Hepatocyte (in vitro differentiated cells): Measurements from ENCODE around the gene SLCO3A1. TPM values are rescaled to one million over a fixed set of nuclear protein-coding genes. Genes with fewer than 3 reads are reported as not detected.

Source experiments
- DNase-seq: peaks from one replicate; pipeline ENCODE4 v3.0.0-alpha.2; 2016; ENCODE audit warnings: low spot score
- H2AFZ ChIP-seq: fragments of 200-600 bp; sonication (generic); 2 replicates; pipeline ENCODE4 v1.6.0; 2016; ENCODE audit warnings: antibody characterized with exemption, mild to moderate bottlenecking
- H3K27ac ChIP-seq: fragments of 200-600 bp; sonication (generic); 2 replicates; pipeline ENCODE4 v1.5.1; 2016; ENCODE audit warnings: mild to moderate bottlenecking
- H3K27me3 ChIP-seq: fragments of 200-600 bp; sonication (generic); 2 replicates; pipeline ENCODE4 v1.6.1; 2016
- H3K36me3 ChIP-seq: fragments of 200-600 bp; sonication (generic); replicated peaks from 2 replicates; pipeline ENCODE4 v1.5.1; 2016; ENCODE audit warnings: low read depth; ENCODE audit not compliant: insufficient read depth
- H3K4me1 ChIP-seq: fragments of 200-600 bp; sonication (generic); 2 replicates; pipeline ENCODE4 v1.5.1; 2016; ENCODE audit warnings: mild to moderate bottlenecking, moderate library complexity; ENCODE audit not compliant: insufficient read depth
- H3K4me2 ChIP-seq: fragments of 200-600 bp; sonication (generic); 2 replicates; pipeline ENCODE4 v1.6.0; 2016
- H3K4me3 ChIP-seq: fragments of 200-600 bp; sonication (generic); 2 replicates; pipeline ENCODE4 v1.5.1; 2016; ENCODE audit warnings: mild to moderate bottlenecking
- H3K79me2 ChIP-seq: fragments of 200-600 bp; sonication (generic); 2 replicates; pipeline ENCODE4 v1.6.0; 2017; ENCODE audit warnings: mild to moderate bottlenecking
- H3K9me2 ChIP-seq: fragments of 200-600 bp; sonication (generic); replicated peaks from 2 replicates; pipeline ENCODE4 v1.6.0; 2017; ENCODE audit warnings: mild to moderate bottlenecking; ENCODE audit not compliant: insufficient read depth
- H3K9me3 ChIP-seq: fragments of 200-600 bp; sonication (generic); 2 replicates; pipeline ENCODE4 v1.5.1; 2016; ENCODE audit warnings: low read depth, mild to moderate bottlenecking
- H4K20me1 ChIP-seq: fragments of 200-600 bp; sonication (generic); 2 replicates; pipeline ENCODE4 v1.6.0; 2016; ENCODE audit warnings: mild to moderate bottlenecking; ENCODE audit not compliant: insufficient read depth, poor library complexity, severe bottlenecking
- CTCF ChIP-seq: fragments of 200-600 bp; sonication (generic); IDR thresholded peaks from 2 replicates; pipeline ENCODE4 v1.5.1; 2016; ENCODE audit warnings: antibody characterized with exemption, mild to moderate bottlenecking; ENCODE audit not compliant: poor library complexity
- EZH2 ChIP-seq: fragments of 200-600 bp; sonication (generic); IDR thresholded peaks from 2 replicates; pipeline ENCODE4 v1.6.1; 2016; ENCODE audit warnings: antibody characterized with exemption, mild to moderate bottlenecking, borderline replicate concordance
- EZH2phosphoT487 ChIP-seq: fragments of 200-600 bp; sonication (generic); IDR thresholded peaks from one replicate; pipeline ENCODE4 v1.6.1; 2018; ENCODE audit warnings: antibody characterized with exemption, mild to moderate bottlenecking, low read depth, moderate library complexity; ENCODE audit not compliant: unreplicated experiment, severe bottlenecking
- WGBS: methylation state at CpG from one replicate; pipeline ENCODE4 v1.1.6; 2016; ENCODE audit warnings: low lambda C conversion rate; ENCODE audit errors: missing lambda C conversion rate; 5-methylcytosine and 5-hydroxymethylcytosine counted together
- polyA plus RNA-seq: library from polyadenylated mRNA; unstranded; fragments of >200 nt; fragmentation: Nextera tagmentation; extraction: Ambion mirVana; gene quantifications from 2 replicates; pipeline ENCODE4 v1.2.1, GENCODE V29; 2016
- total RNA-seq: library from RNA; depleted of rRNA; stranded (reverse); fragments of >200 nt; gene quantifications from 2 replicates; pipeline ENCODE4 v1.2.3, GENCODE V29; 2014

SLCO3A1 gene
- total and polyA plus RNA-seq, 2 experiments from 2014 or later, result 1.3 to 5.4 TPM

GRCh38 chr15:91975241-91975978 is 121.9 kb downstream of the SLCO3A1 start:
- no peak overlapping the region for H3K4me3 ChIP-seq
- H2AFZ ChIP-seq, result no peak overlapping the region
- H3K79me2 ChIP-seq, result no peaks in the 10 kb centered on the region
- no peak overlapping the region for H3K4me2 ChIP-seq
- H3K27ac ChIP-seq, result no peak overlapping the region
- WGBS, result 73% methylated on average over 7 of the region's 7 CpGs
- no peaks in the 10 kb centered on the region for H3K9me2 ChIP-seq
- no peaks in the 10 kb centered on the region for H3K36me3 ChIP-seq
- H3K9me3 ChIP-seq, result no peaks in the 10 kb centered on the region
- H4K20me1 ChIP-seq, result no peaks in the 10 kb centered on the region
- H3K27me3 ChIP-seq, result peaks cover 9% of the 10 kb centered on the region
- H3K4me1 ChIP-seq, result no peaks in the 10 kb centered on the region
- TF ChIP-seq EZH2 (no peak), CTCF (no peak), EZH2phosphoT487 (no peak)
- DNase-seq, result no peak

- H4K20me1 ChIP-seq, result no peaks in the 10 kb centered on the region
- TF ChIP-seq CTCF, result no peak
- no peak for TF ChIP-seq EZH2phosphoT487
- H3K4me1 ChIP-seq, result no peaks in the 10 kb centered on the region
- no peak overlapping the region for H3K27ac ChIP-seq
- WGBS, result 80% methylated on average over 2 of the region's 2 CpGs
- no peak for DNase-seq
- no peaks in the 10 kb centered on the region for H3K9me3 ChIP-seq
- no peaks in the 10 kb centered on the region for H3K79me2 ChIP-seq
- H2AFZ ChIP-seq, result no peak overlapping the region
- H3K9me2 ChIP-seq, result no peaks in the 10 kb centered on the region
- peaks cover 9% of the 10 kb centered on the region for H3K27me3 ChIP-seq
- H3K4me2 ChIP-seq, result no peak overlapping the region
- no peaks in the 10 kb centered on the region for H3K36me3 ChIP-seq
- no peak overlapping the region for H3K4me3 ChIP-seq
Observed at GRCh38 chr15:91976966-91977365, 123.5 kb downstream of the SLCO3A1 start.

- H3K36me3 ChIP-seq, result no peaks in the 10 kb centered on the region
- H3K9me2 ChIP-seq, result no peaks in the 10 kb centered on the region
- no peak overlapping the region for H2AFZ ChIP-seq
- H3K9me3 ChIP-seq, result no peaks in the 10 kb centered on the region
- peaks cover 7% of the 10 kb centered on the region for H3K4me1 ChIP-seq
- H3K4me2 ChIP-seq, result no peak overlapping the region
- DNase-seq, result no peak
- peaks cover 9% of the 10 kb centered on the region for H3K27me3 ChIP-seq
- H3K4me3 ChIP-seq, result no peak overlapping the region
- H3K79me2 ChIP-seq, result no peaks in the 10 kb centered on the region
- H4K20me1 ChIP-seq, result no peaks in the 10 kb centered on the region
- H3K27ac ChIP-seq, result no peak overlapping the region
- 90% methylated on average over 9 of the region's 9 CpGs for WGBS
- no peak for TF ChIP-seq EZH2phosphoT487
- no peak for TF ChIP-seq EZH2
- no peak for TF ChIP-seq CTCF
Observed at GRCh38 chr15:91980502-91981267, 127.2 kb downstream of the SLCO3A1 start.
